Vagina (tissue), 2 donors: ENCODE results near the gene MPC1.

Source experiments
- POLR2A ChIP-seq, 2 donors: fragments of 450-650 bp; IDR thresholded peaks; one replicate each; pipeline ENCODE4 v1.6.1; 2017; ENCODE audit warnings: antibody characterized with exemption in 2 of 2, mild to moderate bottlenecking in 2 of 2, moderate library complexity in 2 of 2
- POLR2AphosphoS5 ChIP-seq, 2 donors: sonication (generic); formaldehyde crosslinking; IDR thresholded peaks; one replicate each; pipeline ENCODE4 v1.9.0; 2017; ENCODE audit warnings: antibody characterized with exemption in 2 of 2, mild to moderate bottlenecking in 2 of 2, low read depth in 1 of 2; ENCODE audit not compliant: insufficient read depth in 1 of 2
- TF ChIP-seq, protein P1 (sequence below), 3 experiments: fragments of 450-650 bp in 2 of 3; fragments of 200-600 bp in 1 of 3; sonication (generic) in 1 of 3; IDR thresholded peaks; one replicate each; pipeline ENCODE4 v1.5.1; 2017 to 2019; ENCODE audit warnings: antibody characterized with exemption in 3 of 3, mild to moderate bottlenecking in 2 of 3, moderate library complexity in 2 of 3

DNA sequence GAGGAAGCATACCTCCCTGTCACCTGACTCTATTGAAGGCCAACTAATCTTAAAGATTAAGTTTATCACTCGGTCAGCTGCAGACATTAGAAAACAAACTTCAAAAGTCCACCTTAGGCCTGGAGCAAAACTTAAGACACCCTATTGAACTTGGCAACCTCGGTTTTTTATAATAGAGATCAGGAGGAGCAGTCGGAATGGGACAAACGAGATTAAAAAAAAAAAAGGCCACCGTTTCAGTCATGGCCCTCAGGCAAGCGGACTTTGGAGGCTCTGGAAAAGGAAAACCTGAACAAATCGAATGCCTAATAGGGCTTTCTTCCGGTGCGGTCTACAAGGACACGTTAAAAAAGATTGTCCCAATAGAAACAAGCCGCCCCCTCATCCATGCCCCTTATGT is 67.3 kb downstream of the MPC1 start:
- TF ChIP-seq, protein P1, sequence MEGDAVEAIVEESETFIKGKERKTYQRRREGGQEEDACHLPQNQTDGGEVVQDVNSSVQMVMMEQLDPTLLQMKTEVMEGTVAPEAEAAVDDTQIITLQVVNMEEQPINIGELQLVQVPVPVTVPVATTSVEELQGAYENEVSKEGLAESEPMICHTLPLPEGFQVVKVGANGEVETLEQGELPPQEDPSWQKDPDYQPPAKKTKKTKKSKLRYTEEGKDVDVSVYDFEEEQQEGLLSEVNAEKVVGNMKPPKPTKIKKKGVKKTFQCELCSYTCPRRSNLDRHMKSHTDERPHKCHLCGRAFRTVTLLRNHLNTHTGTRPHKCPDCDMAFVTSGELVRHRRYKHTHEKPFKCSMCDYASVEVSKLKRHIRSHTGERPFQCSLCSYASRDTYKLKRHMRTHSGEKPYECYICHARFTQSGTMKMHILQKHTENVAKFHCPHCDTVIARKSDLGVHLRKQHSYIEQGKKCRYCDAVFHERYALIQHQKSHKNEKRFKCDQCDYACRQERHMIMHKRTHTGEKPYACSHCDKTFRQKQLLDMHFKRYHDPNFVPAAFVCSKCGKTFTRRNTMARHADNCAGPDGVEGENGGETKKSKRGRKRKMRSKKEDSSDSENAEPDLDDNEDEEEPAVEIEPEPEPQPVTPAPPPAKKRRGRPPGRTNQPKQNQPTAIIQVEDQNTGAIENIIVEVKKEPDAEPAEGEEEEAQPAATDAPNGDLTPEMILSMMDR (IDR thresholded peaks at IDR 0.05), result no peak
- TF ChIP-seq POLR2A (IDR thresholded peaks at IDR 0.05) (no peak), POLR2AphosphoS5 (IDR thresholded peaks at IDR 0.05; ENCODE audit: insufficient read depth in 1 of 2, low read depth in 1 of 2) (no peak)
